Pulmonary artery endothelial cell (primary cell): Measurements from ENCODE around the gene DHX38. TPM values are rescaled to one million over a fixed set of nuclear protein-coding genes. Genes with fewer than 3 reads are reported as not detected.

ENCODE experiments used
- DNase-seq: peaks from one replicate; pipeline ENCODE4 v3.0.0-alpha.2; 2011; ENCODE audit warnings: low read depth, low spot score
- total RNA-seq: library from RNA; depleted of rRNA; stranded (reverse); fragments of >200 nt; gene quantifications from 2 replicates; pipeline ENCODE4 v1.2.3, GENCODE V29; 2014

DHX38 gene
- total RNA-seq, 1 donor from 2014 or later: 96.2 TPM

DNA sequence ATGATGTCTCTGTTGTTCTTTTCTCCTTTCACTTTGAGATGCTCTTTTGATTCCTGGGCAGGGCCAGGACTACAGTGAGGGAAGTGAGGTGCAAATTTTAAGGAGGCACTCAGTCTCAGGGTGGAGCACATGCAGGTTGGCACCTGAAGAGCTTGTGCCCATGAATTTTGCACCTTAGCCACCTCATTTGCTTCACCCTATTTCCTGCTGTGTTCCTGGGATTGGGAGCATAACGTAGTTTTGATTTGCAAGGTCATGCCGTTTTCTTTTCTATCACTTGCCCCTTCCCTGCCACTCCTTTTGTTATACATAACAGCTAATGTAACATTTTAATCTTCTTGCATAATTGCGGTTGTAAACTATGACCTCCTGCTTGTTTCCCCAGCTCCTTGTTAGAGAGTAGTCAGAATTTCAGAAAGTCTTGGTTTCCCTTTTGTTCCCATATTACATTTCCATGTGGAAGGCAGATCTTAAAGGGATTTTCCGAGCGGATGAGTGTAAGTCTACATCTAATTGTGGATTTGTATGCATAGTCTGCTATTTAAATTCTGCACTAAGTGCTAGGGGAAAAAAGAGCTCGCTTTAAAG lies 68.6 kb downstream of the DHX38 start:
- DNase-seq: no peak

Other genes with a start within 250 kb of the DHX38 start
- 14.1 and 17.0 TPM in 2 replicates for gene ATXN1L, start 247.9 kb upstream of the DHX38 start, total RNA-seq
- gene ZNF821, start 209.7 kb upstream of the DHX38 start, total RNA-seq: 4.7 and 5.2 TPM in 2 replicates
- gene IST1, start 198.3 kb upstream of the DHX38 start, total RNA-seq: 136 and 207 TPM in 2 replicates
- gene PKD1L3, start 93.4 kb upstream of the DHX38 start, total RNA-seq: not detected in 2 replicates
- gene DHODH, start 85.1 kb upstream of the DHX38 start, total RNA-seq: 6.0 and 6.9 TPM in 2 replicates
- not detected in 2 replicates for gene HP, start 39.3 kb upstream of the DHX38 start, total RNA-seq
- gene HPR, start 30.6 kb upstream of the DHX38 start, total RNA-seq: not detected in 2 replicates
- 4.0 and 9.1 TPM in 2 replicates for gene TXNL4B, start 227 bp upstream of the DHX38 start, total RNA-seq
- gene PMFBP1, start 78.3 kb downstream of the DHX38 start, total RNA-seq: 0.21 and 0.33 TPM in 2 replicates